ENCODE results near the gene LARP1.

DNA sequence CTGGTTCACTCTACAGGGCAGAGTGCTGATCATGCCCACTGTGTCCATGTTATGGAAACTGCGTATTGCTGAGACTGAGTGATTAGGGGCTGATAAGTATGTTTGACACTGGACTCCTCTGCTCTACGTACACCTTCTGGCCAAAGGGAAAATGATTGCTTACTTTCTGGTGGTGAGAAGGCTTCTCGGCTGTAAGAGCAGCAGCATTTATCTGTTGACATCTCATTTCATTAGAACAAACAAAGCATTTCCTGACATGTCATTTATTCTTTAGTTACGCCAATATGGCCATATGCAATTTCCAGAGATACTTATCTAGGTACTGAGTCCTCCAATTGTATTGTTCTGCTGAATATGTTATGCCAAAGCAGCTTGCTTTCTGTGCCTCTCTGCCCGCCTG lies 89.6 kb downstream of the LARP1 start:
- TF ChIP-seq POLR2A (IDR thresholded peaks at IDR 0.05; ENCODE audit: low read depth, low read length) (no peak), FOXM1 (IDR thresholded peaks at IDR 0.05; ENCODE audit: low read depth, low read length) (no peak), SIN3A (IDR thresholded peaks at IDR 0.05; ENCODE audit: low read depth, low read length) (no peak), BHLHE40 (IDR thresholded peaks at IDR 0.05; ENCODE audit: borderline replicate concordance in 1 of 2, low read depth in 2 of 2, low read length in 1 of 2) (no peak), EGR1 (IDR thresholded peaks at IDR 0.05; ENCODE audit: borderline replicate concordance in 1 of 2, low read depth in 2 of 2, low read length in 2 of 2) (no peak)
- TF ChIP-seq, protein P1, sequence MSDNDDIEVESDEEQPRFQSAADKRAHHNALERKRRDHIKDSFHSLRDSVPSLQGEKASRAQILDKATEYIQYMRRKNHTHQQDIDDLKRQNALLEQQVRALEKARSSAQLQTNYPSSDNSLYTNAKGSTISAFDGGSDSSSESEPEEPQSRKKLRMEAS (IDR thresholded peaks at IDR 0.05; ENCODE audit: low read depth, low read length), result no peak
- TF ChIP-seq, protein P2, sequence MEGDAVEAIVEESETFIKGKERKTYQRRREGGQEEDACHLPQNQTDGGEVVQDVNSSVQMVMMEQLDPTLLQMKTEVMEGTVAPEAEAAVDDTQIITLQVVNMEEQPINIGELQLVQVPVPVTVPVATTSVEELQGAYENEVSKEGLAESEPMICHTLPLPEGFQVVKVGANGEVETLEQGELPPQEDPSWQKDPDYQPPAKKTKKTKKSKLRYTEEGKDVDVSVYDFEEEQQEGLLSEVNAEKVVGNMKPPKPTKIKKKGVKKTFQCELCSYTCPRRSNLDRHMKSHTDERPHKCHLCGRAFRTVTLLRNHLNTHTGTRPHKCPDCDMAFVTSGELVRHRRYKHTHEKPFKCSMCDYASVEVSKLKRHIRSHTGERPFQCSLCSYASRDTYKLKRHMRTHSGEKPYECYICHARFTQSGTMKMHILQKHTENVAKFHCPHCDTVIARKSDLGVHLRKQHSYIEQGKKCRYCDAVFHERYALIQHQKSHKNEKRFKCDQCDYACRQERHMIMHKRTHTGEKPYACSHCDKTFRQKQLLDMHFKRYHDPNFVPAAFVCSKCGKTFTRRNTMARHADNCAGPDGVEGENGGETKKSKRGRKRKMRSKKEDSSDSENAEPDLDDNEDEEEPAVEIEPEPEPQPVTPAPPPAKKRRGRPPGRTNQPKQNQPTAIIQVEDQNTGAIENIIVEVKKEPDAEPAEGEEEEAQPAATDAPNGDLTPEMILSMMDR (IDR thresholded peaks at IDR 0.05 in 2 of 3, conservative IDR thresholded peaks at IDR 0.05 in 1 of 3; ENCODE audit: control insufficient read depth in 2 of 3, extremely low read depth in 1 of 3, insufficient read depth in 1 of 3, low read depth in 3 of 3, low read length in 3 of 3), result no peak
- TF ChIP-seq, protein P3, sequence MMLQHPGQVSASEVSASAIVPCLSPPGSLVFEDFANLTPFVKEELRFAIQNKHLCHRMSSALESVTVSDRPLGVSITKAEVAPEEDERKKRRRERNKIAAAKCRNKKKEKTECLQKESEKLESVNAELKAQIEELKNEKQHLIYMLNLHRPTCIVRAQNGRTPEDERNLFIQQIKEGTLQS (IDR thresholded peaks at IDR 0.05; ENCODE audit: borderline replicate concordance, extremely low read depth, low read depth, low read length), result no peak
- TF ChIP-seq, protein P4, sequence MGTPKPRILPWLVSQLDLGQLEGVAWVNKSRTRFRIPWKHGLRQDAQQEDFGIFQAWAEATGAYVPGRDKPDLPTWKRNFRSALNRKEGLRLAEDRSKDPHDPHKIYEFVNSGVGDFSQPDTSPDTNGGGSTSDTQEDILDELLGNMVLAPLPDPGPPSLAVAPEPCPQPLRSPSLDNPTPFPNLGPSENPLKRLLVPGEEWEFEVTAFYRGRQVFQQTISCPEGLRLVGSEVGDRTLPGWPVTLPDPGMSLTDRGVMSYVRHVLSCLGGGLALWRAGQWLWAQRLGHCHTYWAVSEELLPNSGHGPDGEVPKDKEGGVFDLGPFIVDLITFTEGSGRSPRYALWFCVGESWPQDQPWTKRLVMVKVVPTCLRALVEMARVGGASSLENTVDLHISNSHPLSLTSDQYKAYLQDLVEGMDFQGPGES (IDR thresholded peaks at IDR 0.05), result no peak
- TF ChIP-seq, protein P5, sequence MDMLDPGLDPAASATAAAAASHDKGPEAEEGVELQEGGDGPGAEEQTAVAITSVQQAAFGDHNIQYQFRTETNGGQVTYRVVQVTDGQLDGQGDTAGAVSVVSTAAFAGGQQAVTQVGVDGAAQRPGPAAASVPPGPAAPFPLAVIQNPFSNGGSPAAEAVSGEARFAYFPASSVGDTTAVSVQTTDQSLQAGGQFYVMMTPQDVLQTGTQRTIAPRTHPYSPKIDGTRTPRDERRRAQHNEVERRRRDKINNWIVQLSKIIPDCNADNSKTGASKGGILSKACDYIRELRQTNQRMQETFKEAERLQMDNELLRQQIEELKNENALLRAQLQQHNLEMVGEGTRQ (IDR thresholded peaks at IDR 0.05; ENCODE audit: borderline replicate concordance, low read depth, low read length), result no peak

Measured in GM12878 (cell line).